ENCODE data around the gene TDO2.

GRCh38 chr4:155887045-155887444 is 16.5 kb upstream of the TDO2 start:
- TF ChIP-seq CTCF (IDR thresholded peaks at IDR 0.05) (no peak), POLR2AphosphoS5 (IDR thresholded peaks at IDR 0.05) (no peak)
